Measurements from ENCODE around the gene PTPRD.

Gene PTPRD

GRCh38 chr9:8679371-8679822, 1933.4 kb downstream of the PTPRD start:
- Histone ChIP-seq H3K9me3 (ENCODE audit: control insufficient read depth, low read length) (no peaks in the 10 kb centered on the region), H3K27me3 (ENCODE audit: control insufficient read depth, insufficient read depth, low read length, poor library complexity, severe bottlenecking) (no peaks in the 10 kb centered on the region), H3K4me3 (ENCODE audit: insufficient read depth, low read depth, low read length) (no peak overlapping the region), H3K27ac (ENCODE audit: insufficient read depth, low read depth, low read length, poor library complexity, severe bottlenecking) (no peak overlapping the region), H3K36me3 (ENCODE audit: control insufficient read depth, insufficient read depth, low read length) (no peaks in the 10 kb centered on the region), H3K4me1 (ENCODE audit: control insufficient read depth, insufficient read depth, low read length) (peaks cover 16% of the 10 kb centered on the region)
- 74 to 88% methylated on average over 2 of the region's 2 CpGs for WGBS, 2 experiments

GRCh38 chr9:8677741-8678140, 1935.1 kb downstream of the PTPRD start:
- H3K9me3 ChIP-seq (ENCODE audit: control insufficient read depth, low read length), result no peaks in the 10 kb centered on the region
- H3K4me1 ChIP-seq (ENCODE audit: control insufficient read depth, insufficient read depth, low read length), result peaks cover 16% of the 10 kb centered on the region
- H3K4me3 ChIP-seq (ENCODE audit: insufficient read depth, low read depth, low read length), result no peak overlapping the region
- WGBS, 2 experiments, result 24 to 27% methylated on average over 4 of the region's 4 CpGs
- H3K27me3 ChIP-seq (ENCODE audit: control insufficient read depth, insufficient read depth, low read length, poor library complexity, severe bottlenecking), result no peaks in the 10 kb centered on the region
- no peak overlapping the region for H3K27ac ChIP-seq (ENCODE audit: insufficient read depth, low read depth, low read length, poor library complexity, severe bottlenecking)
- no peaks in the 10 kb centered on the region for H3K36me3 ChIP-seq (ENCODE audit: control insufficient read depth, insufficient read depth, low read length)

GRCh38 chr9:8674536-8674935, 1938.3 kb downstream of the PTPRD start:
- Histone ChIP-seq H3K4me3 (ENCODE audit: insufficient read depth, low read depth, low read length) (no peak overlapping the region), H3K9me3 (ENCODE audit: control insufficient read depth, low read length) (no peaks in the 10 kb centered on the region), H3K4me1 (ENCODE audit: control insufficient read depth, insufficient read depth, low read length) (peaks cover 16% of the 10 kb centered on the region), H3K27me3 (ENCODE audit: control insufficient read depth, insufficient read depth, low read length, poor library complexity, severe bottlenecking) (no peaks in the 10 kb centered on the region), H3K27ac (ENCODE audit: insufficient read depth, low read depth, low read length, poor library complexity, severe bottlenecking) (no peak overlapping the region), H3K36me3 (ENCODE audit: control insufficient read depth, insufficient read depth, low read length) (no peaks in the 10 kb centered on the region)

GRCh38 chr9:8673830-8674229, 1939.0 kb downstream of the PTPRD start:
- no peaks in the 10 kb centered on the region for H3K27me3 ChIP-seq (ENCODE audit: control insufficient read depth, insufficient read depth, low read length, poor library complexity, severe bottlenecking)
- H3K4me3 ChIP-seq (ENCODE audit: insufficient read depth, low read depth, low read length), result no peak overlapping the region
- no peak overlapping the region for H3K27ac ChIP-seq (ENCODE audit: insufficient read depth, low read depth, low read length, poor library complexity, severe bottlenecking)
- WGBS, 2 experiments, result 73 to 78% methylated on average over 6 of the region's 7 CpGs
- no peaks in the 10 kb centered on the region for H3K9me3 ChIP-seq (ENCODE audit: control insufficient read depth, low read length)
- no peaks in the 10 kb centered on the region for H3K36me3 ChIP-seq (ENCODE audit: control insufficient read depth, insufficient read depth, low read length)
- peaks cover 15% of the 10 kb centered on the region for H3K4me1 ChIP-seq (ENCODE audit: control insufficient read depth, insufficient read depth, low read length)

GRCh38 chr9:8670751-8671150, 1942.1 kb downstream of the PTPRD start:
- WGBS, 2 experiments, result 89% methylated on average over 2 of the region's 2 CpGs
- Histone ChIP-seq H3K4me3 (ENCODE audit: insufficient read depth, low read depth, low read length) (no peak overlapping the region), H3K4me1 (ENCODE audit: control insufficient read depth, insufficient read depth, low read length) (peaks cover 6% of the 10 kb centered on the region), H3K27me3 (ENCODE audit: control insufficient read depth, insufficient read depth, low read length, poor library complexity, severe bottlenecking) (no peaks in the 10 kb centered on the region), H3K9me3 (ENCODE audit: control insufficient read depth, low read length) (no peaks in the 10 kb centered on the region), H3K27ac (ENCODE audit: insufficient read depth, low read depth, low read length, poor library complexity, severe bottlenecking) (no peak overlapping the region), H3K36me3 (ENCODE audit: control insufficient read depth, insufficient read depth, low read length) (no peaks in the 10 kb centered on the region)

GRCh38 chr9:8668751-8669150, 1944.1 kb downstream of the PTPRD start:
- H3K27ac ChIP-seq (ENCODE audit: insufficient read depth, low read depth, low read length, poor library complexity, severe bottlenecking), result no peak overlapping the region

GRCh38 chr9:8668231-8668630, 1944.6 kb downstream of the PTPRD start:
- 93 to 100% methylated on average over 1 to 2 of the region's 3 CpGs for WGBS, 2 experiments
- H3K27me3 ChIP-seq (ENCODE audit: control insufficient read depth, insufficient read depth, low read length, poor library complexity, severe bottlenecking), result no peaks in the 10 kb centered on the region

More at GRCh38 chr9:8668751-8669150, 1944.1 kb downstream of the PTPRD start:
- peaks cover 6% of the 10 kb centered on the region for H3K4me1 ChIP-seq (ENCODE audit: control insufficient read depth, insufficient read depth, low read length)
- no peaks in the 10 kb centered on the region for H3K9me3 ChIP-seq (ENCODE audit: control insufficient read depth, low read length)
- H3K36me3 ChIP-seq (ENCODE audit: control insufficient read depth, insufficient read depth, low read length), result no peaks in the 10 kb centered on the region
- 63% methylated on average over 1 of the region's 1 CpG; no CpG with 5 or more reads in 1 of the 2 experiments for WGBS, 2 experiments
- H3K4me3 ChIP-seq (ENCODE audit: insufficient read depth, low read depth, low read length), result no peak overlapping the region
- no peaks in the 10 kb centered on the region for H3K27me3 ChIP-seq (ENCODE audit: control insufficient read depth, insufficient read depth, low read length, poor library complexity, severe bottlenecking)

GRCh38 chr9:8666060-8666459, 1946.7 kb downstream of the PTPRD start:
- H3K36me3 ChIP-seq (ENCODE audit: control insufficient read depth, insufficient read depth, low read length), result no peaks in the 10 kb centered on the region
- no peaks in the 10 kb centered on the region for H3K27me3 ChIP-seq (ENCODE audit: control insufficient read depth, insufficient read depth, low read length, poor library complexity, severe bottlenecking)
- no peaks in the 10 kb centered on the region for H3K9me3 ChIP-seq (ENCODE audit: control insufficient read depth, low read length)
- peaks cover 6% of the 10 kb centered on the region for H3K4me1 ChIP-seq (ENCODE audit: control insufficient read depth, insufficient read depth, low read length)
- H3K4me3 ChIP-seq (ENCODE audit: insufficient read depth, low read depth, low read length), result no peak overlapping the region
- no peak overlapping the region for H3K27ac ChIP-seq (ENCODE audit: insufficient read depth, low read depth, low read length, poor library complexity, severe bottlenecking)

More at GRCh38 chr9:8668231-8668630, 1944.6 kb downstream of the PTPRD start:
- no peak overlapping the region for H3K27ac ChIP-seq (ENCODE audit: insufficient read depth, low read depth, low read length, poor library complexity, severe bottlenecking)
- H3K4me3 ChIP-seq (ENCODE audit: insufficient read depth, low read depth, low read length), result no peak overlapping the region
- H3K9me3 ChIP-seq (ENCODE audit: control insufficient read depth, low read length), result no peaks in the 10 kb centered on the region
- peaks cover 6% of the 10 kb centered on the region for H3K4me1 ChIP-seq (ENCODE audit: control insufficient read depth, insufficient read depth, low read length)
- no peaks in the 10 kb centered on the region for H3K36me3 ChIP-seq (ENCODE audit: control insufficient read depth, insufficient read depth, low read length)

- peaks cover 4% of the 10 kb centered on the region for H3K9me3 ChIP-seq (ENCODE audit: control insufficient read depth, low read length)
- H3K27ac ChIP-seq (ENCODE audit: insufficient read depth, low read depth, low read length, poor library complexity, severe bottlenecking), result no peak overlapping the region
- H3K4me3 ChIP-seq (ENCODE audit: insufficient read depth, low read depth, low read length), result no peak overlapping the region
These were observed 1952.4 kb downstream of the PTPRD start for GRCh38 chr9:8660383-8660782.

GRCh38 chr9:8659108-8659507, 1953.7 kb downstream of the PTPRD start:
- H3K27me3 ChIP-seq (ENCODE audit: control insufficient read depth, insufficient read depth, low read length, poor library complexity, severe bottlenecking), result no peaks in the 10 kb centered on the region
- H3K4me1 ChIP-seq (ENCODE audit: control insufficient read depth, insufficient read depth, low read length), result no peaks in the 10 kb centered on the region
- peaks cover 4% of the 10 kb centered on the region for H3K9me3 ChIP-seq (ENCODE audit: control insufficient read depth, low read length)
- no peaks in the 10 kb centered on the region for H3K36me3 ChIP-seq (ENCODE audit: control insufficient read depth, insufficient read depth, low read length)
- no peak overlapping the region for H3K4me3 ChIP-seq (ENCODE audit: insufficient read depth, low read depth, low read length)
- H3K27ac ChIP-seq (ENCODE audit: insufficient read depth, low read depth, low read length, poor library complexity, severe bottlenecking), result no peak overlapping the region

More at GRCh38 chr9:8660383-8660782, 1952.4 kb downstream of the PTPRD start:
- no peaks in the 10 kb centered on the region for H3K27me3 ChIP-seq (ENCODE audit: control insufficient read depth, insufficient read depth, low read length, poor library complexity, severe bottlenecking)
- no peaks in the 10 kb centered on the region for H3K36me3 ChIP-seq (ENCODE audit: control insufficient read depth, insufficient read depth, low read length)
- no peaks in the 10 kb centered on the region for H3K4me1 ChIP-seq (ENCODE audit: control insufficient read depth, insufficient read depth, low read length)

GRCh38 chr9:8655071-8655470, 1957.7 kb downstream of the PTPRD start:
- 82 to 97% methylated on average over 2 of the region's 2 CpGs for WGBS, 2 experiments
- Histone ChIP-seq H3K36me3 (ENCODE audit: control insufficient read depth, insufficient read depth, low read length) (no peaks in the 10 kb centered on the region), H3K9me3 (ENCODE audit: control insufficient read depth, low read length) (peaks cover 4% of the 10 kb centered on the region), H3K27ac (ENCODE audit: insufficient read depth, low read depth, low read length, poor library complexity, severe bottlenecking) (no peak overlapping the region), H3K27me3 (ENCODE audit: control insufficient read depth, insufficient read depth, low read length, poor library complexity, severe bottlenecking) (no peaks in the 10 kb centered on the region), H3K4me1 (ENCODE audit: control insufficient read depth, insufficient read depth, low read length) (peaks cover 12% of the 10 kb centered on the region), H3K4me3 (ENCODE audit: insufficient read depth, low read depth, low read length) (no peak overlapping the region)
